Cardiac muscle cell (in vitro differentiated cells and primary cell): ENCODE data around the gene RER1. TPM values are rescaled to one million over a fixed set of nuclear protein-coding genes. Genes with fewer than 3 reads are reported as not detected.

Experiments
- DNase-seq, 2 donors: peaks; one replicate each; pipeline versions ENCODE4 v3.0.0 to v3.0.0-alpha.2; 2010 to 2017; ENCODE audit warnings: low read depth in 1 of 2, low spot score in 1 of 2
- H3K27ac ChIP-seq: fragments of 200-600 bp; sonication (generic); 2 replicates; pipeline ENCODE4 v1.5.1; 2016
- H3K27me3 ChIP-seq: fragments of 200-600 bp; sonication (generic); 2 replicates; pipeline ENCODE4 v1.6.0; 2016; ENCODE audit warnings: control low read depth
- H3K36me3 ChIP-seq: fragments of 200-600 bp; sonication (generic); 2 replicates; pipeline ENCODE4 v1.5.1; 2016; ENCODE audit warnings: control low read depth
- H3K4me1 ChIP-seq: fragments of 200-600 bp; sonication (generic); 2 replicates; pipeline ENCODE4 v1.8.1; 2017; ENCODE audit warnings: low read depth, mild to moderate bottlenecking, mixed run types
- H3K4me3 ChIP-seq: fragments of 200-600 bp; sonication (generic); 2 replicates; pipeline ENCODE4 v1.5.1; 2016; ENCODE audit warnings: mild to moderate bottlenecking
- H3K9me3 ChIP-seq: fragments of 200-600 bp; sonication (generic); 2 replicates; pipeline ENCODE4 v1.5.1; 2017; ENCODE audit warnings: low read depth, mild to moderate bottlenecking, control low read depth
- polyA plus RNA-seq: library from polyadenylated mRNA; unstranded; fragments of >200 nt; fragmentation: Nextera tagmentation; extraction: Ambion mirVana; gene quantifications from 2 replicates; pipeline ENCODE4 v1.2.1, GENCODE V29; 2016
- total RNA-seq: library from RNA; depleted of rRNA; stranded (reverse); fragments of >200 nt; gene quantifications from 2 replicates; pipeline ENCODE4 v1.2.3, GENCODE V29; 2016
- TF ChIP-seq, protein P1 (sequence below): IDR thresholded peaks from 2 replicates; pipeline ENCODE4 v1.5.1; 2012; ENCODE audit warnings: low read depth, mild to moderate bottlenecking, low read length

Gene RER1
- total and polyA plus RNA-seq, 2 experiments from 2014 or later: 46.5 to 112 TPM

DNA sequence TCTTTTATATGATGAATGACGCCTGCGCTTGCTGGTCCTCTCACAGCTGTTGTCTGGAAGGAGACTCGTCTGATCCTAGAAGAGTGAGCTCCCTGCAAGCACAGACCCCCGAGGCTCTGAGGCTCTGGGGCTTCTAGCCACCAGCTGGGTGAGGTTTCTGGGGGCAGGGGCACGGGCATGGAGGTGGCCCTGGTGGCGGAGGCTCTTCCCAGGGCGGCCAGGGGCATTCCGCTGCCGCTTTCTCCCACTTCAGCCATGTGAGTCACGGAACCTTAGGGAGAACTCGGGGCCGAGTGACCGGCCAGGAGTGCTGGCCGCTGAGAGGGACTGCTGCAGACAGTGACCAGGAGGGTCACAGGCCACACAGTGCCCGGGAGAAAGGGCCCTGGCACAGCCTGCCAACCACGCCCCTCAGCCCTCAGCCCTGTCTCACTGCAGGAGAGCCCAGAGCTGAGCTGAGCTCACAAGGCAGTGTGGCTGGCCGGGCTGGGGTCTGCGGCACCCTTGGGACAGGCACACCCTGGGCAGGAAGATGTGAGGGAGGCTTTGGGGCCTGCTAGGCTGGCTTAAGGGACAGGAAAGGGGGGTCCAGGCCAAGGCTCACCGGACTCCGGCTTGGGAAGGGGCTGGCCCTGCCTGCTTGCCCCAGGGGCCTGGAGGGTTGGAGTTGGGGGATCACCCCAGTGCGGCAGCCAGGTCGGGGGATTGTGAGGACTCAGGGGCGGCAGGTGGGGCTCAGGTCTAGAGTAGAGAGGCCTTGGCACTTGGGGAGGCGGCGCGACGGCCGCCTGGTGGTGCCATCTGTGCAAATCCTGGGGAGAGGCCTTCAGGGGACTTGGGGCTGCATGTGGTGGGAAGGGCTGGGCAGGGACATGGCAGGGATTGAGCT lies 36.0 kb upstream of the RER1 start:
- H3K9me3 ChIP-seq: no peaks in the 10 kb centered on the region
- H3K27me3 ChIP-seq: no peaks in the 10 kb centered on the region
- H3K4me1 ChIP-seq: no peaks in the 10 kb centered on the region
- H3K27ac ChIP-seq: no peak overlapping the region
- TF ChIP-seq, protein P1, sequence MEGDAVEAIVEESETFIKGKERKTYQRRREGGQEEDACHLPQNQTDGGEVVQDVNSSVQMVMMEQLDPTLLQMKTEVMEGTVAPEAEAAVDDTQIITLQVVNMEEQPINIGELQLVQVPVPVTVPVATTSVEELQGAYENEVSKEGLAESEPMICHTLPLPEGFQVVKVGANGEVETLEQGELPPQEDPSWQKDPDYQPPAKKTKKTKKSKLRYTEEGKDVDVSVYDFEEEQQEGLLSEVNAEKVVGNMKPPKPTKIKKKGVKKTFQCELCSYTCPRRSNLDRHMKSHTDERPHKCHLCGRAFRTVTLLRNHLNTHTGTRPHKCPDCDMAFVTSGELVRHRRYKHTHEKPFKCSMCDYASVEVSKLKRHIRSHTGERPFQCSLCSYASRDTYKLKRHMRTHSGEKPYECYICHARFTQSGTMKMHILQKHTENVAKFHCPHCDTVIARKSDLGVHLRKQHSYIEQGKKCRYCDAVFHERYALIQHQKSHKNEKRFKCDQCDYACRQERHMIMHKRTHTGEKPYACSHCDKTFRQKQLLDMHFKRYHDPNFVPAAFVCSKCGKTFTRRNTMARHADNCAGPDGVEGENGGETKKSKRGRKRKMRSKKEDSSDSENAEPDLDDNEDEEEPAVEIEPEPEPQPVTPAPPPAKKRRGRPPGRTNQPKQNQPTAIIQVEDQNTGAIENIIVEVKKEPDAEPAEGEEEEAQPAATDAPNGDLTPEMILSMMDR: no peak
- H3K36me3 ChIP-seq: no peaks in the 10 kb centered on the region
- H3K4me3 ChIP-seq: no peak overlapping the region
- DNase-seq: no peak

DNA sequence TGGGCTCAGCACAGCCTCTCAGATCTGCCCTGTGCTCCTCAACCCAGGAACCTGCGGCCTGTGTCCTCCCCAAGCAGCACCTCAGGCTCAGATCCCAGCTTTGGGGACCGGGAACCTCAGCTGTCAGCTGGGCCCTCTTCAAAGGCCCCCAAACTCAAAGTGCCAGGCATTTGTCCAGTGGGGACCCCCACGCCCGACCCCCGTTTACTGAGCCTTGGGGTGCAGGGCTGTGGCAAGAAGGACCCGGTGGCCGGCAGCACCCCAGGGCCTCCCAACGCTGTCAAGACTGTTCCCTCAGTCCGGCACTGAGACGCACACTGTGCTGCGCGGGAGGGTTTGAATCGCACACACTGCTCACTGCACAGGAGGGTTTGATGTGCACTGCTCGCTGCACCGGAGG lies 35.2 kb upstream of the RER1 start:
- TF ChIP-seq, protein P1: no peak
- H3K36me3 ChIP-seq: no peaks in the 10 kb centered on the region
- no peaks in the 10 kb centered on the region for H3K9me3 ChIP-seq
- no peak overlapping the region for H3K27ac ChIP-seq
- H3K4me3 ChIP-seq: no peak overlapping the region
- DNase-seq: no peak
- H3K4me1 ChIP-seq: no peaks in the 10 kb centered on the region
- H3K27me3 ChIP-seq: no peaks in the 10 kb centered on the region

DNA sequence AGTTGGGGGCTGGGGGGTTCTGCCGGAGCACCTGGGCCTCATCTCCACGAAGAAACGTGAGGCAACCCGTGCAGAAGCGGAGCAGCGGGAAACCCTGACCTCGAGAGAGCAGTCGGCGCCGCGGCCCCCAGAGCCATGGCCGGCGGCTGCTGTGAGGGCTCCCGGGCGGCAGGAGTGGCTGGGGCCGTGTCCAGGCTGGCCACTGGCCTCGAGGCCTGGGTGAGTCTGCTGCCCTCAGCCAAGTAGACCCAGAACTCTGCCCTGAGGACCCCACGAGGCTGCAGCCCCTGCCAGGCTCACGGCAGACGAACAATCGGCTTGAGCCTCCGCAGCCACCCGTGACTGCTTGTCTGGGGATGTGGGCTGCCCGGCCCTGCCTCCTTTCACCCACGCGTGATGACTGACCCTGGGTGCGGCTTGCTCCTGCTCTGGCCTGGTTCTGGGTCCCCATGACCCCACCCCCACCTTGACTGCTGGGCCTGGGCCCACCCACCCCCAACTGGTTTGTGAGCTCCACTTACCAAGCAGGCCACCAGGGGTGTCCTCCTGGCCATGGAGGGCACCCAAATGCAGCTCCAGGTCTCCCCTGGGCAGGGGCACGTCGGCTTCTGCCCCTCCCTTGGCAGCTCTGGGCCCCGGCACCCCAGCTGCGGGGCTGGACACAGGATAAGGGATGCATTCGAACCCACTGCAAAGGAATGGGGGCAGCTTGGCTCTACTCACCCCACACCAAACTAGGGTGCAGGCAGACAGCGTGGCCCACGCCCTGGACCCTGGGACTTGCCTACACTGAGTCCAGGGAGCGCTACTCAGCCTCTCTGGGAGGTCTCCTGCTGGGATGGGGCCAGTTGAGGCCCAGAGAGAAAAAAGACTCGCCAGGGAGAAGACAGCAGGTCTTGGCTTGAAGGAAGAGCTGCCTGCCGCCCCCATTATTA lies 34.5 kb upstream of the RER1 start:
- H3K27me3 ChIP-seq: no peaks in the 10 kb centered on the region
- H3K4me1 ChIP-seq: no peaks in the 10 kb centered on the region
- DNase-seq: no peak
- no peak overlapping the region for H3K27ac ChIP-seq
- H3K9me3 ChIP-seq: no peaks in the 10 kb centered on the region
- H3K36me3 ChIP-seq: no peaks in the 10 kb centered on the region
- TF ChIP-seq, protein P1: no peak
- H3K4me3 ChIP-seq: no peak overlapping the region

DNA sequence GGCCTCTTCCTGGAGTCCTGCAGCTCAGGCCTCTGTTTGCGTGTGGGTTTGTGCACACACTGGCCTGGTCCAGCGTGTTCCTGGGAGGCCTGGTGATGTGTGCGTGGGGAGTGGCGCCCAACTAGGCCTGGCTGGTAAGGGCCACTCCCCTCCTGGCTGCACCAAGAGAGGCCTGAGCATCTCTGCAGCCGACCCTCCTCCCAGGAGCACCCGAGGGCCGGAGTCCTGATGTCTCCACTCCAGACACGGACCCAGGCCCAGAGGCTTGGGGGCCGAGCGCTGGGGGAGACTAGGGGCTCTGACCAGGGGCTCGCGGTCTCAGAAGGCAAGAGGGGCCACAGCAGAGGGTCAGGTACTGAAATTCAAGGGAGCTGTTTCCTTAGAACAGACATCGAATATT lies 33.6 kb upstream of the RER1 start:
- TF ChIP-seq, protein P1: no peak
- H3K4me1 ChIP-seq: no peaks in the 10 kb centered on the region
- no peak overlapping the region for H3K27ac ChIP-seq
- H3K9me3 ChIP-seq: no peaks in the 10 kb centered on the region
- DNase-seq: no peak
- H3K36me3 ChIP-seq: no peaks in the 10 kb centered on the region
- H3K4me3 ChIP-seq: no peak overlapping the region
- no peaks in the 10 kb centered on the region for H3K27me3 ChIP-seq

DNA sequence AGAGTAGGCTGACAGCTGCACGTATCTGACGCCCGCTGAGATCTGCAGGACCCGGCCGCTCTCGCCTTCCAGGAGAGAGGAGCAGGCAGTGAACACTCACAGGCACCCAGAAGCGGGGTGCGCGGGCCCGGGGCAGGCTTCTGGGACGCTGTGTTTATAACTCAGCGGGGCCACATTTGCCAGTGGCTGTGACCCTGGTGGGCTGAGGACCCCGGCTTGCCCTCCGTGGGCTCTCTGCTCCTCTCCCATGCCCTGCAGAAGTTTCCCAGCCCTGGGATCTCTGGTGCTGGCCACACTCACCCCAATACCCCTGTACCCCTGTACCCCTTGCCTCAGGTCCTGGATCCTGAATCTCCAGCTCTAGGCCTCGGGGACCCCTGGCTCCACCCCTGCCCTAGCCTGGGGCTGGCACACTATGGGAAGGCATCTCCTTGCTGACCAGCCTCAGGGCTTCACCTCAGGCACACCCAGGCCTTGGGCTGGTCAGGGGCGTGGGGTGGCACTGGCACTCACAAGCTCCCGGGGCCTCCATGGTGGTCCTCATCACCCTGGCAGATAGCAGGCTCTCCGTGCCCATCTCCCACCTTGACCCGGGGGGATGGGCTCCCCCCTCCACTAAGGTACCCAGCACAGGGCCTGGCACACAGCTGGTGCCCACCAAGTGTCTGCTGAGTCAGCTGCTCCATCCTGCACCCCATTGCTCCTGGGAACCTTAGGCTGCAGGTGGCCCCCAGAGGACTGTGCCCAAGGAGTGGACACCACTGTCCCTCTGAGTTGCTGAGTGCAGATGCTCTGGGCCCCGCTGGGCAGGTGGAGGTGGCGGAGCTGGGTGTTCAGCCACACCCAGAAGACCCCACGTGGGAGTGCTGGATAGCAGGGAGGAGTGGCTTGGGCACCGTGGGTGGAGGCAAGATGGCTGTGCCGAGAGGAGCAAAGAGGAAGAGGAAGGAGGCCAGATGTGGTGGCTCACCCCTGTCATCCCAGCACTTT lies 32.7 kb upstream of the RER1 start:
- no peak for DNase-seq
- no peaks in the 10 kb centered on the region for H3K27me3 ChIP-seq
- H3K4me3 ChIP-seq: no peak overlapping the region
- no peaks in the 10 kb centered on the region for H3K4me1 ChIP-seq
- H3K36me3 ChIP-seq: no peaks in the 10 kb centered on the region
- TF ChIP-seq, protein P1: no peak
- no peak overlapping the region for H3K27ac ChIP-seq
- H3K9me3 ChIP-seq: no peaks in the 10 kb centered on the region
